Hepatocyte (in vitro differentiated cells): ENCODE data around the gene BROX. TPM values are rescaled to one million over a fixed set of nuclear protein-coding genes. Genes with fewer than 3 reads are reported as not detected.

Experiments used
- DNase-seq: peaks from one replicate; pipeline ENCODE4 v3.0.0-alpha.2; 2016; ENCODE audit warnings: low spot score
- H2AFZ ChIP-seq: fragments of 200-600 bp; sonication (generic); 2 replicates; pipeline ENCODE4 v1.6.0; 2016; ENCODE audit warnings: antibody characterized with exemption, mild to moderate bottlenecking
- H3K27ac ChIP-seq: fragments of 200-600 bp; sonication (generic); 2 replicates; pipeline ENCODE4 v1.5.1; 2016; ENCODE audit warnings: mild to moderate bottlenecking
- H3K27me3 ChIP-seq: fragments of 200-600 bp; sonication (generic); 2 replicates; pipeline ENCODE4 v1.6.1; 2016
- H3K36me3 ChIP-seq: fragments of 200-600 bp; sonication (generic); replicated peaks from 2 replicates; pipeline ENCODE4 v1.5.1; 2016; ENCODE audit warnings: low read depth; ENCODE audit not compliant: insufficient read depth
- H3K4me1 ChIP-seq: fragments of 200-600 bp; sonication (generic); 2 replicates; pipeline ENCODE4 v1.5.1; 2016; ENCODE audit warnings: mild to moderate bottlenecking, moderate library complexity; ENCODE audit not compliant: insufficient read depth
- H3K4me2 ChIP-seq: fragments of 200-600 bp; sonication (generic); 2 replicates; pipeline ENCODE4 v1.6.0; 2016
- H3K4me3 ChIP-seq: fragments of 200-600 bp; sonication (generic); 2 replicates; pipeline ENCODE4 v1.5.1; 2016; ENCODE audit warnings: mild to moderate bottlenecking
- H3K79me2 ChIP-seq: fragments of 200-600 bp; sonication (generic); 2 replicates; pipeline ENCODE4 v1.6.0; 2017; ENCODE audit warnings: mild to moderate bottlenecking
- H3K9me2 ChIP-seq: fragments of 200-600 bp; sonication (generic); replicated peaks from 2 replicates; pipeline ENCODE4 v1.6.0; 2017; ENCODE audit warnings: mild to moderate bottlenecking; ENCODE audit not compliant: insufficient read depth
- H3K9me3 ChIP-seq: fragments of 200-600 bp; sonication (generic); 2 replicates; pipeline ENCODE4 v1.5.1; 2016; ENCODE audit warnings: low read depth, mild to moderate bottlenecking
- H4K20me1 ChIP-seq: fragments of 200-600 bp; sonication (generic); 2 replicates; pipeline ENCODE4 v1.6.0; 2016; ENCODE audit warnings: mild to moderate bottlenecking; ENCODE audit not compliant: insufficient read depth, poor library complexity, severe bottlenecking
- CTCF ChIP-seq: fragments of 200-600 bp; sonication (generic); IDR thresholded peaks from 2 replicates; pipeline ENCODE4 v1.5.1; 2016; ENCODE audit warnings: antibody characterized with exemption, mild to moderate bottlenecking; ENCODE audit not compliant: poor library complexity
- EZH2 ChIP-seq: fragments of 200-600 bp; sonication (generic); IDR thresholded peaks from 2 replicates; pipeline ENCODE4 v1.6.1; 2016; ENCODE audit warnings: antibody characterized with exemption, mild to moderate bottlenecking, borderline replicate concordance
- EZH2phosphoT487 ChIP-seq: fragments of 200-600 bp; sonication (generic); IDR thresholded peaks from one replicate; pipeline ENCODE4 v1.6.1; 2018; ENCODE audit warnings: antibody characterized with exemption, mild to moderate bottlenecking, low read depth, moderate library complexity; ENCODE audit not compliant: unreplicated experiment, severe bottlenecking
- WGBS: methylation state at CpG from one replicate; pipeline ENCODE4 v1.1.6; 2016; ENCODE audit warnings: low lambda C conversion rate; ENCODE audit errors: missing lambda C conversion rate; 5-methylcytosine and 5-hydroxymethylcytosine counted together
- polyA plus RNA-seq: library from polyadenylated mRNA; unstranded; fragments of >200 nt; fragmentation: Nextera tagmentation; extraction: Ambion mirVana; gene quantifications from 2 replicates; pipeline ENCODE4 v1.2.1, GENCODE V29; 2016
- total RNA-seq: library from RNA; depleted of rRNA; stranded (reverse); fragments of >200 nt; gene quantifications from 2 replicates; pipeline ENCODE4 v1.2.3, GENCODE V29; 2014

BROX gene
- total and polyA plus RNA-seq, 2 experiments from 2014 or later: 19.4 to 53.8 TPM

- H3K4me2 ChIP-seq: no peak overlapping the region
- WGBS: 100% methylated on average over 1 of the region's 1 CpG
- no peaks in the 10 kb centered on the region for H3K9me3 ChIP-seq
- no peaks in the 10 kb centered on the region for H3K36me3 ChIP-seq
- H2AFZ ChIP-seq: no peak overlapping the region
- no peaks in the 10 kb centered on the region for H3K9me2 ChIP-seq
- H3K27ac ChIP-seq: no peak overlapping the region
- H3K4me3 ChIP-seq: no peak overlapping the region
- no peaks in the 10 kb centered on the region for H4K20me1 ChIP-seq
- no peaks in the 10 kb centered on the region for H3K79me2 ChIP-seq
- TF ChIP-seq EZH2 (no peak), CTCF (no peak), EZH2phosphoT487 (no peak)
- H3K4me1 ChIP-seq: no peaks in the 10 kb centered on the region
- no peak for DNase-seq
- no peaks in the 10 kb centered on the region for H3K27me3 ChIP-seq
Measured at GRCh38 chr1:222777463-222777862, 65.1 kb downstream of the BROX start.

GRCh38 chr1:222777977-222778376 lies 65.6 kb downstream of the BROX start:
- Histone ChIP-seq H3K4me3 (no peak overlapping the region), H4K20me1 (no peaks in the 10 kb centered on the region), H3K27ac (no peak overlapping the region), H3K4me1 (no peaks in the 10 kb centered on the region), H3K27me3 (no peaks in the 10 kb centered on the region), H3K4me2 (no peak overlapping the region), H3K9me2 (no peaks in the 10 kb centered on the region), H2AFZ (no peak overlapping the region), H3K9me3 (no peaks in the 10 kb centered on the region), H3K79me2 (no peaks in the 10 kb centered on the region), H3K36me3 (no peaks in the 10 kb centered on the region)
- no peak for DNase-seq
- WGBS: 54% methylated on average over 2 of the region's 2 CpGs
- TF ChIP-seq EZH2: no peak
- TF ChIP-seq CTCF: no peak
- no peak for TF ChIP-seq EZH2phosphoT487

GRCh38 chr1:222781251-222781650 lies 68.9 kb downstream of the BROX start:
- Histone ChIP-seq H3K4me1 (peaks cover 8% of the 10 kb centered on the region), H3K4me2 (no peak overlapping the region), H3K36me3 (no peaks in the 10 kb centered on the region), H3K27me3 (no peaks in the 10 kb centered on the region), H4K20me1 (no peaks in the 10 kb centered on the region), H3K9me2 (no peaks in the 10 kb centered on the region), H2AFZ (no peak overlapping the region), H3K9me3 (no peaks in the 10 kb centered on the region), H3K79me2 (no peaks in the 10 kb centered on the region), H3K4me3 (no peak overlapping the region), H3K27ac (no peak overlapping the region)
- DNase-seq: no peak
- 92% methylated on average over 4 of the region's 4 CpGs for WGBS
- TF ChIP-seq EZH2 (no peak), CTCF (no peak), EZH2phosphoT487 (no peak)

- H3K4me3 ChIP-seq: no peak overlapping the region
- H2AFZ ChIP-seq: no peak overlapping the region
- H3K9me2 ChIP-seq: no peaks in the 10 kb centered on the region
Measured at GRCh38 chr1:222783051-222783450, 70.7 kb downstream of the BROX start.

More at GRCh38 chr1:222783051-222783450, 70.7 kb downstream of the BROX start:
- Histone ChIP-seq H3K27me3 (no peaks in the 10 kb centered on the region), H3K9me3 (no peaks in the 10 kb centered on the region), H3K36me3 (no peaks in the 10 kb centered on the region), H3K4me2 (no peak overlapping the region), H3K4me1 (peaks cover 8% of the 10 kb centered on the region), H3K79me2 (no peaks in the 10 kb centered on the region), H3K27ac (no peak overlapping the region), H4K20me1 (no peaks in the 10 kb centered on the region)
- DNase-seq: no peak
- TF ChIP-seq EZH2 (no peak), CTCF (no peak), EZH2phosphoT487 (no peak)
